K562 (cell line): ENCODE measurements around the gene CRLF1. TPM values are rescaled to one million over a fixed set of nuclear protein-coding genes. Genes with fewer than 3 reads are reported as not detected.

Experiments
- ATAC-seq: fragments of 200-7000 bp; cut with Tn5 transposase; 3 replicates; pipeline ENCODE4 v1.9.1; 2020; ENCODE audit warnings: moderate library complexity
- BruUV-seq: library from RNA; stranded (reverse); fragments of 400-500 nt; replicated peaks from 2 replicates; lab custom pipeline; 2021; lab: Mats Ljungman, UMichigan
- CTCF ChIA-PET: fragments of 300-600 bp; formaldehyde crosslinking; extraction: SDS; loops from one replicate; lab custom pipeline; 2021; ENCODE audit warnings: low intra/inter-chr PET ratio; lab: Yijun Ruan, JAX
- POLR2A ChIA-PET: fragments of 300-600, 350-650 bp; sonication (Branson Sonifier 250); formaldehyde crosslinking; extraction: SDS; loops from one replicate; lab custom pipeline; 2021; ENCODE audit warnings: antibody characterized with exemption, inconsistent platforms; lab: Yijun Ruan, JAX
- DNase-seq, 4 experiments: peaks; one replicate each; pipeline versions ENCODE4 v3.0.0 to v3.0.0-alpha.2; 2011 to 2018; ENCODE audit warnings: low spot score in 3 of 4, mixed read lengths in 3 of 4; ENCODE audit errors: extremely low read depth in 1 of 4
- FAIRE-seq: peaks from 2 replicates; lab custom pipeline; 2011; peaks lifted over from hg19 to GRCh38; lab: Jason Lieb, UNC
- H2AFZ ChIP-seq: 2 replicates; pipeline ENCODE4 v1.6.0; 2011; ENCODE audit warnings: low read depth, low read length, control low read depth, inconsistent platforms
- H3K27ac ChIP-seq: fragments of 200-600 bp; 3 replicates; pipeline ENCODE4 v1.8.0; 2011; ENCODE audit warnings: low read depth, mild to moderate bottlenecking, control low read depth, inconsistent platforms, low read length, moderate library complexity, mixed read lengths; ENCODE audit errors: extremely low read depth
- H3K27me3 ChIP-seq, 2 experiments: fragments of 300-600 bp in 1 of 2; 2 replicates in 1 of 2; 3 replicates in 1 of 2; pipeline versions ENCODE4 v1.6.0 to v1.8.0; 2011; ENCODE audit warnings: inconsistent platforms in 2 of 2, low read length in 2 of 2, mild to moderate bottlenecking in 1 of 2, mixed read lengths in 1 of 2, moderate library complexity in 1 of 2; ENCODE audit not compliant: control insufficient read depth in 2 of 2, insufficient read depth in 2 of 2
- H3K36me3 ChIP-seq: fragments of 300-600 bp; 3 replicates; pipeline ENCODE4 v1.8.0; 2011; ENCODE audit warnings: mild to moderate bottlenecking, low read length, inconsistent platforms; ENCODE audit not compliant: control insufficient read depth, insufficient read depth
- H3K4me1 ChIP-seq, 2 experiments: fragments of 200-600 bp in 1 of 2; replicated peaks in 1 of 2; 2 replicates in 1 of 2; 3 replicates in 1 of 2; pipeline versions ENCODE4 v1.5.1 to v1.8.0; 2011; ENCODE audit warnings: inconsistent platforms in 2 of 2, low read length in 2 of 2, mild to moderate bottlenecking in 1 of 2, mixed read lengths in 1 of 2, moderate library complexity in 1 of 2; ENCODE audit not compliant: control insufficient read depth in 2 of 2, insufficient read depth in 2 of 2
- H3K4me2 ChIP-seq: 2 replicates; pipeline ENCODE4 v1.6.1; 2011; ENCODE audit warnings: low read length, control low read depth, inconsistent platforms, mixed read lengths; ENCODE audit not compliant: insufficient read depth
- H3K4me3 ChIP-seq: fragments of 200-600 bp; sonication (generic), shearing (Covaris generic); 2 replicates; pipeline ENCODE4 v1.5.1; 2016; ENCODE audit warnings: control low read depth, inconsistent platforms
- H3K79me2 ChIP-seq: fragments of 200-600 bp; 3 replicates; pipeline ENCODE4 v1.8.0; 2011; ENCODE audit warnings: low read length, inconsistent platforms; ENCODE audit not compliant: control insufficient read depth, insufficient read depth
- H3K9ac ChIP-seq, 2 experiments: 2 replicates each; pipeline versions ENCODE4 v1.6.0 to v1.6.1; 2011; ENCODE audit warnings: low read depth in 2 of 2, low read length in 2 of 2, control low read depth in 1 of 2, inconsistent platforms in 1 of 2, mild to moderate bottlenecking in 1 of 2, mixed read lengths in 1 of 2; ENCODE audit not compliant: insufficient read depth in 1 of 2
- H3K9me1 ChIP-seq: one replicate; pipeline ENCODE4 v1.6.0; 2011; ENCODE audit warnings: inconsistent platforms, mild to moderate bottlenecking, low read length, moderate library complexity; ENCODE audit not compliant: control insufficient read depth, insufficient read depth
- H3K9me3 ChIP-seq: replicated peaks from 2 replicates; pipeline ENCODE4 v1.5.1; 2011; ENCODE audit warnings: low read depth, low read length, inconsistent platforms; ENCODE audit not compliant: control insufficient read depth, insufficient read depth
- H4K20me1 ChIP-seq: replicated peaks from 2 replicates; pipeline ENCODE4 v1.6.1; 2011; ENCODE audit warnings: low read length, inconsistent platforms, mixed read lengths; ENCODE audit not compliant: control insufficient read depth, insufficient read depth
- RBM15 ChIP-seq: fragments of 200-400 bp; formaldehyde crosslinking; IDR thresholded peaks from 2 replicates; pipeline ENCODE4 v1.6.1; 2018; ENCODE audit warnings: mild to moderate bottlenecking, low read length, moderate library complexity; ENCODE audit not compliant: insufficient read depth
- WGBS: fragments of 100-300 bp; shearing (Covaris generic); methylation state at CpG from one replicate; pipeline ENCODE4 v1.1.6; 2016; ENCODE audit warnings: low coverage, mixed read lengths; ENCODE audit not compliant: insufficient coverage; ENCODE audit errors: missing lambda C conversion rate; 5-methylcytosine and 5-hydroxymethylcytosine counted together
- in situ Hi-C: fragments of 300-500 bp; cut with MboI; formaldehyde crosslinking; loops from 4 replicates; pipeline ENCODE4 v1.15.0; 2018; ENCODE audit warnings: inconsistent platforms, mixed read lengths
- intact Hi-C: fragments of 100-400 bp; cut with micrococcal nuclease; formaldehyde crosslinking; loops from 2 replicates; pipeline ENCODE4 v1.14.2; 2022
- polyA plus RNA-seq, 8 experiments: library from polyadenylated mRNA; depleted of rRNA in 4 of 8; stranded (reverse) in 5 of 8; unstranded in 3 of 8; fragments of >200 nt; fragmentation: Nextera tagmentation in 2 of 8; fragmentation: Illumina TruSeq in 1 of 8; extraction: Ambion mirVana in 2 of 8; extraction: Trizol in 1 of 8; gene quantifications; 2 replicates each; pipeline versions ENCODE4 v1.2.1 to v1.2.3, GENCODE V29; 2011 to 2014; ENCODE audit warnings: inconsistent platforms in 1 of 8, missing spikeins in 1 of 8
- total RNA-seq, 7 experiments: library from RNA; depleted of rRNA in 6 of 7; stranded (reverse); fragments of >200 nt in 6 of 7; fragmentation: Illumina TruSeq in 2 of 7; extraction: Trizol in 2 of 7; gene quantifications; 2 replicates each; pipeline versions ENCODE4 v1.2.1 to v1.2.3, GENCODE V29; 2011 to 2021; ENCODE audit warnings: low replicate concordance in 1 of 7
- TF ChIP-seq, protein P1 (sequence below): fragments of 250-450 bp; sonication (Bioruptor Pico); IDR thresholded peaks from 2 replicates; pipeline ENCODE4 v1.9.0; 2021; ENCODE audit warnings: mild to moderate bottlenecking, inconsistent platforms
- TF ChIP-seq, protein P2 (sequence below): fragments of 450-650 bp; IDR thresholded peaks from 2 replicates; pipeline ENCODE4 v1.6.1; 2016; ENCODE audit warnings: mild to moderate bottlenecking

Gene CRLF1
- total and polyA plus RNA-seq, 9 of the 15 experiments (the other 6 are each of a cell fraction or from before 2014, with no cell fraction given): 0.85 to 3.6 (median 1.7) TPM

DNA sequence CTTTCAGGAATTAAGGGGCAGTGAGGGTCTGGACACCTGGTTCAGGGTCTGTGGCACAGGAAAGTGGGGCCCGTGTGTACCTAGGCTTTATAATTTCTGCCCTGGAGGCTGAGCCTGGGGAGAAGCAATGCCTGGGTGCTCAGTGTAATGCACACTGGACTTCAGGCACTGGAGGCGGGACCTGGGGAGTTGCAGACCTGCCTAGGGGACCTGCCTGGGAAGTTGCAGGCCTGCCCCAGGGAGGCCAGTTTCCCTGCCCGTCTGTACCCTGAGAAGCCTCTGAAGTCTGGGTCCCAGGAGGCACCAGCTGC, 3.6 kb upstream of the CRLF1 start:
- no peak for ATAC-seq
- no peak overlapping the region for H3K9ac ChIP-seq
- no peak for DNase-seq
- no peaks in the 10 kb centered on the region for H3K9me1 ChIP-seq
- H3K4me1 ChIP-seq: peaks cover 0 to 64% of the 10 kb centered on the region in 2 experiments; a peak in 2 of 5 replicates
- no peak overlapping the region for H3K27ac ChIP-seq
- POLR2A ChIA-PET: interaction anchor here (1.0 kb wide), 1 partner anchor 21 kb away, joined by 3 read pairs; no protein-coding TSS in a partner anchor
- H3K9me3 ChIP-seq: no peaks in the 10 kb centered on the region
- peaks cover 59 to 87% of the 10 kb centered on the region in 2 experiments for H3K27me3 ChIP-seq
- no peak for FAIRE-seq
- H4K20me1 ChIP-seq: peaks cover 26% of the 10 kb centered on the region
- CTCF ChIA-PET: no interaction called here
- BruUV-seq: no TSS peak
- no peaks in the 10 kb centered on the region for H3K79me2 ChIP-seq
- in situ Hi-C loops: no loop called here
- no peak overlapping the region for H3K4me3 ChIP-seq
- intact Hi-C loops: no loop called here
- no peak overlapping the region for H3K4me2 ChIP-seq
- no peak for TF ChIP-seq RBM15
- TF ChIP-seq, protein P1, sequence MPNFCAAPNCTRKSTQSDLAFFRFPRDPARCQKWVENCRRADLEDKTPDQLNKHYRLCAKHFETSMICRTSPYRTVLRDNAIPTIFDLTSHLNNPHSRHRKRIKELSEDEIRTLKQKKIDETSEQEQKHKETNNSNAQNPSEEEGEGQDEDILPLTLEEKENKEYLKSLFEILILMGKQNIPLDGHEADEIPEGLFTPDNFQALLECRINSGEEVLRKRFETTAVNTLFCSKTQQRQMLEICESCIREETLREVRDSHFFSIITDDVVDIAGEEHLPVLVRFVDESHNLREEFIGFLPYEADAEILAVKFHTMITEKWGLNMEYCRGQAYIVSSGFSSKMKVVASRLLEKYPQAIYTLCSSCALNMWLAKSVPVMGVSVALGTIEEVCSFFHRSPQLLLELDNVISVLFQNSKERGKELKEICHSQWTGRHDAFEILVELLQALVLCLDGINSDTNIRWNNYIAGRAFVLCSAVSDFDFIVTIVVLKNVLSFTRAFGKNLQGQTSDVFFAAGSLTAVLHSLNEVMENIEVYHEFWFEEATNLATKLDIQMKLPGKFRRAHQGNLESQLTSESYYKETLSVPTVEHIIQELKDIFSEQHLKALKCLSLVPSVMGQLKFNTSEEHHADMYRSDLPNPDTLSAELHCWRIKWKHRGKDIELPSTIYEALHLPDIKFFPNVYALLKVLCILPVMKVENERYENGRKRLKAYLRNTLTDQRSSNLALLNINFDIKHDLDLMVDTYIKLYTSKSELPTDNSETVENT (CRISPR knock-in tag): no peak
- TF ChIP-seq, protein P2, sequence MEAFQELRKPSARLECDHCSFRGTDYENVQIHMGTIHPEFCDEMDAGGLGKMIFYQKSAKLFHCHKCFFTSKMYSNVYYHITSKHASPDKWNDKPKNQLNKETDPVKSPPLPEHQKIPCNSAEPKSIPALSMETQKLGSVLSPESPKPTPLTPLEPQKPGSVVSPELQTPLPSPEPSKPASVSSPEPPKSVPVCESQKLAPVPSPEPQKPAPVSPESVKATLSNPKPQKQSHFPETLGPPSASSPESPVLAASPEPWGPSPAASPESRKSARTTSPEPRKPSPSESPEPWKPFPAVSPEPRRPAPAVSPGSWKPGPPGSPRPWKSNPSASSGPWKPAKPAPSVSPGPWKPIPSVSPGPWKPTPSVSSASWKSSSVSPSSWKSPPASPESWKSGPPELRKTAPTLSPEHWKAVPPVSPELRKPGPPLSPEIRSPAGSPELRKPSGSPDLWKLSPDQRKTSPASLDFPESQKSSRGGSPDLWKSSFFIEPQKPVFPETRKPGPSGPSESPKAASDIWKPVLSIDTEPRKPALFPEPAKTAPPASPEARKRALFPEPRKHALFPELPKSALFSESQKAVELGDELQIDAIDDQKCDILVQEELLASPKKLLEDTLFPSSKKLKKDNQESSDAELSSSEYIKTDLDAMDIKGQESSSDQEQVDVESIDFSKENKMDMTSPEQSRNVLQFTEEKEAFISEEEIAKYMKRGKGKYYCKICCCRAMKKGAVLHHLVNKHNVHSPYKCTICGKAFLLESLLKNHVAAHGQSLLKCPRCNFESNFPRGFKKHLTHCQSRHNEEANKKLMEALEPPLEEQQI: no peak
- 5% methylated on average over 3 of the region's 3 CpGs for WGBS
- no peaks in the 10 kb centered on the region for H3K36me3 ChIP-seq
- no peak overlapping the region for H2AFZ ChIP-seq
